Kidney epithelial cell (primary cell): Measurements from ENCODE around the gene DCPS. TPM values are rescaled to one million over a fixed set of nuclear protein-coding genes. Genes with fewer than 3 reads are reported as not detected.
"Not testable (repeated sequence)": the region's sequence is repeated elsewhere in the genome, so short reads cannot be mapped to it uniquely, and the experiment has no call there.

Experiments used
- DNase-seq: peaks from one replicate; pipeline ENCODE4 v3.0.0-alpha.2; 2010; ENCODE audit warnings: low read depth
- H3K27me3 ChIP-seq: 2 replicates; pipeline ENCODE4 v1.6.0; 2011; ENCODE audit warnings: low read length; ENCODE audit not compliant: control insufficient read depth, insufficient read depth
- H3K36me3 ChIP-seq: 2 replicates; pipeline ENCODE4 v1.5.1; 2011; ENCODE audit warnings: low read length; ENCODE audit not compliant: control insufficient read depth, insufficient read depth
- H3K4me3 ChIP-seq: 2 replicates; pipeline ENCODE4 v1.5.1; 2011; ENCODE audit warnings: low read depth, mild to moderate bottlenecking, control low read depth, low read length
- CTCF ChIP-seq: IDR thresholded peaks from 2 replicates; pipeline ENCODE4 v1.5.1; 2011; ENCODE audit warnings: mild to moderate bottlenecking, moderate library complexity, low read length, control low read depth, inconsistent platforms; ENCODE audit not compliant: insufficient read depth, poor library complexity, severe bottlenecking
- total RNA-seq: library from RNA; depleted of rRNA; stranded (reverse); fragments of >200 nt; gene quantifications from 2 replicates; pipeline ENCODE4 v1.2.3, GENCODE V29; 2015

The DCPS gene
- total RNA-seq = 15.0 and 15.8 TPM in 2 replicates

- H3K27me3 ChIP-seq = no peaks in the 10 kb centered on the region
- TF ChIP-seq CTCF = no peak
- H3K36me3 ChIP-seq = no peaks in the 10 kb centered on the region
- peak within 1 kb of the TSS; percentile 64 for H3K4me3 ChIP-seq
- no peak for DNase-seq
These were observed at the start of gene DCPS for GRCh38 chr11:126303623-126304456. Gene DCPS (plus strand): TSS chr11:126304060. CDS start chr11:126304081, 21 bp downstream.

DNA sequence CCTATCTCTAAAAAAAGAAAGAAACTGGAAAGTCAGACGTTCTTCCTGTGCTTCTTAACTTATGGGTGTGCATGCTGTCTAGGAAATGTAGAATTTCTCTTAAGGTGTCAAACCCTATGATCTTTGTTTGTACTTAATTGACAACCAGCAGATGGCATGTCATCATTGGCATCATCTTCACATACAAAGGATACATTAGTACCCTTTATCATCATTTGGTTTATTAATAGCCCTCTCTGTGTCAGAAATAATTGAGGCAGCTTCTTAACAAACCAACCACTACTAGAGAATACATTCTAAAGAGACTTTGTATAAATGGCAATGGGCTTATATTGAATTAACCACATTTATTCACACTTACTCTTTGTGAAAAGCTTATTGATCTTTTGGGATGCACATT is 49.0 kb upstream of the DCPS start:
- Histone ChIP-seq H3K36me3 (no peaks in the 10 kb centered on the region), H3K27me3 (no peaks in the 10 kb centered on the region), H3K4me3 (no peak overlapping the region)
- no peak for TF ChIP-seq CTCF
- DNase-seq = no peak

- not testable (repeated sequence) for DNase-seq, H3K36me3 ChIP-seq, H3K4me3 ChIP-seq, H3K27me3 ChIP-seq
These were observed 48.4 kb upstream of the DCPS start for GRCh38 chr11:126255507-126255906.

DNA sequence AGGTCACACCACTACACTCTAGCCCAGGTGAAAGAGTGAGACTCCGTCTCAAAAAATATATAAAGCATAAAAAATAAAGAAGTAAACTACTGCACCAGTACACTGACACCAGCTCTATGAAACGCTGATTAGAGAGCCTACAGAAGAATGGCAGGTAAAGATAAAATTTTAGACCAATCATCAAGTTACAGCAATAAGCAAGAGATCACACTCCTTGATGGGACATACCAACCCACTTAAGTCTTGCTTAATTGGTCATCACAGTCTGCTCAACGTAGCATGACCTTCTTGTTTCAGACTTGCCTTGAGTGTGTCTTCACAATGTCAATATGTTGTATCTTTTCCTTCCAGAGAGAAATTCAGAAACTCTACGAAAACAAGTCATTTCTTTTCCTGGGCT is 47.6 kb upstream of the DCPS start:
- no peak for DNase-seq
- H3K27me3 ChIP-seq = no peaks in the 10 kb centered on the region
- H3K36me3 ChIP-seq = no peaks in the 10 kb centered on the region
- no peak for TF ChIP-seq CTCF
- H3K4me3 ChIP-seq = no peak overlapping the region

GRCh38 chr11:126257144-126257543 is 46.7 kb upstream of the DCPS start:
- Histone ChIP-seq H3K4me3 (no peak overlapping the region), H3K27me3 (no peaks in the 10 kb centered on the region), H3K36me3 (no peaks in the 10 kb centered on the region)
- no peak for TF ChIP-seq CTCF
- no peak for DNase-seq

- no peak for DNase-seq
- Histone ChIP-seq H3K4me3 (no peak overlapping the region), H3K27me3 (no peaks in the 10 kb centered on the region), H3K36me3 (no peaks in the 10 kb centered on the region)
- no peak for TF ChIP-seq CTCF
These were observed 46.1 kb upstream of the DCPS start for GRCh38 chr11:126257764-126258163.
